AG04449 (cell line): ENCODE measurements around the gene ESPNL.

Experiments
- CTCF ChIA-PET: fragments of 350-600 bp; formaldehyde crosslinking; extraction: SDS; loops from one replicate; lab custom pipeline; 2021; ENCODE audit warnings: antibody characterized with exemption; lab: Yijun Ruan, JAX
- POLR2A ChIA-PET: fragments of 400-600, 350-600 bp; formaldehyde crosslinking; extraction: SDS; loops from one replicate; lab custom pipeline; 2020; ENCODE audit warnings: antibody characterized with exemption, inconsistent platforms; lab: Yijun Ruan, JAX
- DNase-seq: peaks from one replicate; pipeline ENCODE4 v3.0.0-alpha.2; 2010; ENCODE audit warnings: low read depth, low spot score
- H3K4me3 ChIP-seq: 2 replicates; pipeline ENCODE4 v1.5.1; 2011; ENCODE audit warnings: low read depth, mild to moderate bottlenecking, control low read depth, low read length
- CTCF ChIP-seq: IDR thresholded peaks from one replicate; pipeline ENCODE4 v1.5.1; 2011; ENCODE audit warnings: mild to moderate bottlenecking, moderate library complexity, low read length, control low read depth, inconsistent platforms; ENCODE audit not compliant: insufficient read depth; ENCODE audit errors: missing control alignments

Gene ESPNL

DNA sequence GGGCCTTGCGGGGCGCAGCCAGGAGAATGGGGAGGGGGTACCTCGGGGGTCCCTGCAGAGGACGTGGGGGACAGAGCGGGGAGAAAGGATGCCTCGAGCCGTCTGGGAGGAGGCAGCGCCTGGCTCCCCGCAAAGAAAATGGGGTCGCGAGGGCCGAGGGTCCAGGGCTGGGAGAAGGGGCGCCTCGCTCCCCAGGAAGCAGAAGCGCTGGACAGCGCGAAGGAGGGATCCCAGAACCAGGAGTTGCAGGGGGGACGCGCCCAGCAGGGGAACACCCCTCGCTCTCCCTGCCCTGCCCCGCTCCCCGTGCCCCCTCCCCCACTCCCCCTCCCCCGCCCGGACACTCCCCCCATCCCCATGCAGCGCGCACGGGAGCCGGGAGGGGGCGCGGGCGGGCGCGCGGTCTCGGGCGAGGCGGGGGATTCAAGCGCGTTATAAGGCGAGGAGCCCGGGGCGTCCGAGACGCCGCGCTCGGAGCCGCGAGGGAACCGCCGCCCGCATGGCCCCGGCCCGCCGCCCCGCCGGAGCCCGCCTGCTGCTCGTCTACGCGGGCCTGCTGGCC lies 58.5 kb downstream of the ESPNL start, which contains the start of gene ERFE:
Gene ERFE, plus strand, starts transcription at position 462 of the 562 bp plus-strand sequence. Its CDS starts 38 bp downstream, at position 500.
- peak; percentile 72 for TF ChIP-seq CTCF
- POLR2A ChIA-PET = no interaction called here
- DNase-seq = no peak
- CTCF ChIA-PET = interaction anchor here (0.7 to 3.1 kb wide), 5 partner anchors 9 to 105 kb away, joined by 3 to 28 read pairs (median 4); no protein-coding TSS in a partner anchor
- peak within 1 kb of the TSS; percentile 43 for H3K4me3 ChIP-seq

- ChIA-PET CTCF (interaction anchor here (0.7 to 3.1 kb wide), 6 partner anchors 9 to 105 kb away, joined by 3 to 28 read pairs (median 4); no protein-coding TSS in a partner anchor), POLR2A (no interaction called here)
- no peak for TF ChIP-seq CTCF
- DNase-seq = no peak
- peak overlapping the region; percentile 43 for H3K4me3 ChIP-seq
Measured at GRCh38 chr2:238159071-238159539, 59.0 kb downstream of the ESPNL start.

- H3K4me3 ChIP-seq = peak overlapping the region; percentile 43; the same call in 1 of the 2 replicates
- ChIA-PET CTCF (interaction anchor here (1.2 to 3.1 kb wide), 5 partner anchors 8 to 104 kb away, joined by 5 to 28 read pairs (median 6); no protein-coding TSS in a partner anchor), POLR2A (interaction anchor here (0.7 kb wide), 1 partner anchor 10 kb away, joined by 3 read pairs; no protein-coding TSS in a partner anchor)
- TF ChIP-seq CTCF = no peak
- DNase-seq = no peak
Measured at GRCh38 chr2:238159661-238160205, 59.6 kb downstream of the ESPNL start.

DNA sequence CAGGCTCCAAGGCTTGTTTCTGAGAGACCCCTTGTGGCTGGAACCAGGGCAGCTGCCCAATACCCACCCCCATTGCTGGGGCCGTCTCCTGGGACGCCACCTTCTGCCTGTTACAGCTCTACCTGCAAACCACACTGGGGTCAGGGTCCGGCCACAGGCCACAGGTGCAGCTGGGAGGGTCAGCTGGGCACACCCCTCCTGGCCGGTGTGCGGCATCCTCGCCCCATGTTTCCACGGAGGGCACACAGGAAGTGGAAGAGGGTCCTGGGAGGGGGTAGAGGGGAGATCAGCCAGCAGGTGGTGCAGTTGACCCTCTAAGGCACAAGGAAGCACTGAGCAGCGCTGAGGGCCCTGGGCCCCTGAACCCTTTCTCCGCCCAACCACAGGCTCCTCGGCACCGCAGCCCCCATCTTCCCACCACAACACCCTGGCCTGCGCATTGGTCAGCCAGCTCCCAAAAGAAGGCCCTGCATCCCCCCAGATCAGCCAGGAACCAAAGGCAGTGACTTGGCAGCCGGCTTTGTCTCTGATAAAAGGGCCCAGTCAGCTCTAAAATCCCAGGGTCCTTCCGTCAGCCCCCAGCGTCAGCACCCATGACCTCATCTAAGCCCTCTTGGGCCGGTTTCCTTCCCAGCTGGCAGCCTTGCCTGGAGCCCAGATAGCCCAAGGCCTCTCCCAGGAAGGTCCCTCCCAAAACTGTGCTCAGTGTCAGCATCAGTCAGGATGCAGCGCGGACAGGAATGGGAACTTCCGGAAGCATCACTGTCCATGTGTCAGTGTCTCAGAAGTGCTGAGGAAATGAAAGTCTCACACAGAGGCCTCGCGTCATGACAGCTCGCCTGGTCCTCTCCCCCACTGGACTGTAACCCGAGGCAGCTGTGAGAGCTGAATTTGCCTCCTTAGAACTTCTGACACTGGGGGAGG lies 60.3 kb downstream of the ESPNL start:
- POLR2A ChIA-PET = interaction anchor here (0.7 to 0.8 kb wide), 2 partner anchors 9 kb away, joined by 3 read pairs; no protein-coding TSS in a partner anchor
- CTCF ChIA-PET = interaction anchor here (1.1 to 3.1 kb wide), 7 partner anchors 7 to 360 kb away, joined by 3 to 28 read pairs (median 6); no protein-coding TSS in a partner anchor
- H3K4me3 ChIP-seq = no peak overlapping the region
- TF ChIP-seq CTCF = peak; percentile 23
- no peak for DNase-seq

DNA sequence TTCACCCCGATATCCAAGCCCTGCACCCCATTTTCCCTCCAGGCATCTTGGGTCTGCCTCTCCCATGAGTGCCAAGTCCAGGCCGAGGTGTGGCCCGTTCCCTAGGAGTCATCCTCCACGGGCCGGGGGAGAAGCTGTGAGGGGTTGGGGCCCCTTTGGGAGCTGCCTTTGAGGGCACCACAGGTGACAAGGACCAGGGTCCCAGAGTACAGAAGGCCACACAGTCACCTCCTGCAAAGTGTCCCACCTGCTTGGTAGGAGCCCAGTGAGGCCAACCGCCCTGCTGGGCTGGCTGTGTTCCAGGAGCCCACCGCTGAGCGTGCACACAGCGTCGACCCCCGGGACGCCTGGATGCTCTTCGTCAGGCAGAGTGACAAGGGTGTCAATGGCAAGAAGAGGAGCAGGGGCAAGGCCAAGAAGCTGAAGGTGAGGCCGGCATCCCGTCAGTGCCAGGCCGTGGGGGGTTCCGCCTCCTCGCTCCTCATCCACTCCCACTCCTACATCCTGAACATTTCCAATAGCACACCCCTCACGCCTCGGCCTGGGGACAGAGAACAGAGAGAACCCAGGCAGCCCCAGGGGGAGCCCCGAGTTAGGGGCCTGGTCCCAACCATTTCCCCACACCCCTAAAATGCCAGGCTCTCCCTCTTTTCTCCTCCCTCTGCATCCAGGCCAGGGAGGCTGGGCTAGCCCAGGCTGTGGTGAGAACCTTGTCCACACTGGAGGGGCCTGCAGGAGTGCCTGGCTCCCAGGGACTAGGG lies 61.3 kb downstream of the ESPNL start:
- no peak overlapping the region for H3K4me3 ChIP-seq
- TF ChIP-seq CTCF = no peak
- CTCF ChIA-PET = interaction anchor here (1.1 to 3.1 kb wide), 4 partner anchors 8 to 361 kb away, joined by 3 to 28 read pairs (median 6); no protein-coding TSS in a partner anchor
- no peak for DNase-seq
- POLR2A ChIA-PET = interaction anchor here (0.8 kb wide), 1 partner anchor 8 kb away, joined by 3 read pairs; no protein-coding TSS in a partner anchor
